ENCODE measurements around the gene WARS2. TPM values are rescaled to one million over a fixed set of nuclear protein-coding genes. Genes with fewer than 3 reads are reported as not detected.

WARS2 gene
- total and polyA plus RNA-seq, 2 of the 8 experiments (the other 6 are each of a cell fraction or from before 2014, with no cell fraction given): 4.3 to 12.9 TPM

- no peak overlapping the region for H3K23ac ChIP-seq (ENCODE audit: insufficient read length)
- peaks cover 0 to 2% (median 0%) of the 10 kb centered on the region in 4 experiments; a peak in 1 of 7 replicates for H3K4me1 ChIP-seq (replicated peaks in 1 of 4; ENCODE audit: control insufficient read depth in 3 of 4, insufficient read depth in 4 of 4, low read length in 3 of 4)
- H2AK5ac ChIP-seq (ENCODE audit: low read depth, low read length): no peak overlapping the region
- WGBS, 2 experiments (ENCODE audit: extremely low coverage in 1 of 2, insufficient coverage in 1 of 2, insufficient read length in 1 of 2, insufficient replicate concordance in 2 of 2, low coverage in 1 of 2, low lambda C conversion rate in 2 of 2, missing lambda C conversion rate in 1 of 2): 91% methylated on average over 4 of the region's 4 CpGs; no CpG with 5 or more reads in 1 of the 2 experiments
- DNase-seq (ENCODE audit: low read depth in 1 of 2, low spot score in 2 of 2): no peak
- TF ChIP-seq TEAD4 (IDR thresholded peaks at IDR 0.05; ENCODE audit: low read depth, low read length) (no peak), SIN3A (conservative IDR thresholded peaks at IDR 0.05 in 1 of 2, IDR thresholded peaks at IDR 0.05 in 1 of 2; ENCODE audit: low read depth in 1 of 2, low read length in 2 of 2) (no peak), JUND (IDR thresholded peaks at IDR 0.05; ENCODE audit: low read length) (no peak), RNF2 (IDR thresholded peaks at IDR 0.05; ENCODE audit: borderline replicate concordance, low read depth, low read length, missing control alignments, poor library complexity, severe bottlenecking) (no peak), POLR2AphosphoS5 (IDR thresholded peaks at IDR 0.05; ENCODE audit: low read depth, low read length) (no peak), CTCF (IDR thresholded peaks at IDR 0.05; ENCODE audit: control extremely low read depth in 1 of 3, insufficient read depth in 1 of 3, low read depth in 1 of 3, low read length in 3 of 3) (no peak), TBP (IDR thresholded peaks at IDR 0.05; ENCODE audit: low read depth, low read length) (no peak), SIRT6 (IDR thresholded peaks at IDR 0.05; ENCODE audit: low read length) (no peak)
- no peak overlapping the region for H3K4ac ChIP-seq (replicated peaks; ENCODE audit: insufficient read length, low read depth, low read length)
- H2BK120ac ChIP-seq (replicated peaks; ENCODE audit: low read depth, low read length): no peak overlapping the region
- no peak overlapping the region for H2BK20ac ChIP-seq (ENCODE audit: low read length)
- no peak overlapping the region for H4K91ac ChIP-seq (replicated peaks; ENCODE audit: insufficient read length, low read length)
- H3K79me1 ChIP-seq (ENCODE audit: low read depth, low read length): no peaks in the 10 kb centered on the region
- H4K8ac ChIP-seq (ENCODE audit: extremely low read depth, insufficient read depth, low read length): no peak overlapping the region
- H3K56ac ChIP-seq (replicated peaks; ENCODE audit: insufficient read length, low read depth, low read length): no peak overlapping the region
- H4K5ac ChIP-seq (ENCODE audit: insufficient read length, low read depth, low read length): no peak overlapping the region
- ChIA-PET CTCF (ENCODE audit: partially characterized antibody) (no interaction called here), POLR2A (ENCODE audit: partially characterized antibody) (no interaction called here)
- H3K18ac ChIP-seq (ENCODE audit: extremely low read depth, low read length): no peak overlapping the region
- no peak for FAIRE-seq
- H3K14ac ChIP-seq (ENCODE audit: insufficient read length): no peak overlapping the region
- H3K4me3 ChIP-seq (ENCODE audit: extremely low read depth in 1 of 4, insufficient read depth in 2 of 4, low read depth in 3 of 4, low read length in 4 of 4): no peak overlapping the region
- H3K9ac ChIP-seq (replicated peaks in 1 of 4; ENCODE audit: extremely low read depth in 1 of 4, low read depth in 3 of 4, low read length in 3 of 4): no peak overlapping the region
- H4K20me1 ChIP-seq (replicated peaks in 1 of 2; ENCODE audit: control insufficient read depth in 1 of 2, insufficient read depth in 2 of 2, low read length in 2 of 2): no peaks in the 10 kb centered on the region
- H3K23me2 ChIP-seq (ENCODE audit: low read depth, low read length): no peaks in the 10 kb centered on the region
- no peaks in the 10 kb centered on the region for H3K27me3 ChIP-seq (replicated peaks in 1 of 4; ENCODE audit: control insufficient read depth in 3 of 4, extremely low read depth in 1 of 4, insufficient read depth in 3 of 4, low read length in 3 of 4)
- H2BK5ac ChIP-seq (ENCODE audit: low read depth, low read length): no peak overlapping the region
- no peak overlapping the region for H3K4me2 ChIP-seq (ENCODE audit: insufficient read depth in 1 of 2, low read depth in 2 of 2, low read length in 2 of 2)
- H3K9me3 ChIP-seq (ENCODE audit: insufficient read depth in 2 of 2, low read depth in 1 of 2, low read length in 1 of 2): no peaks in the 10 kb centered on the region
- no peaks in the 10 kb centered on the region for H3K79me2 ChIP-seq (ENCODE audit: control insufficient read depth in 1 of 2, insufficient read depth in 2 of 2, low read length in 2 of 2)
- H3K36me3 ChIP-seq (ENCODE audit: control insufficient read depth in 2 of 4, insufficient read depth in 4 of 4, low read length in 3 of 4): no peaks in the 10 kb centered on the region; a peak in 1 of 8 replicates
- no peak overlapping the region for H2BK12ac ChIP-seq (ENCODE audit: low read depth, low read length)
- H2BK15ac ChIP-seq (ENCODE audit: low read length): no peak overlapping the region
- H2AFZ ChIP-seq (ENCODE audit: low read length): no peak overlapping the region
- H3K27ac ChIP-seq (ENCODE audit: low read depth, low read length): no peak overlapping the region
Observed at GRCh38 chr1:119147661-119148090, 7.2 kb upstream of the WARS2 start.

Data from H1 (cell line).